Measurements from ENCODE around the gene FAIM. TPM values are rescaled to one million over a fixed set of nuclear protein-coding genes. Genes with fewer than 3 reads are reported as not detected.
"Not testable (repeated sequence)": the region's sequence is repeated elsewhere in the genome, so short reads cannot be mapped to it uniquely, and the experiment has no call there.

FAIM gene
- total RNA-seq, 1 experiment from 2014 or later: 8.7 TPM

DNA sequence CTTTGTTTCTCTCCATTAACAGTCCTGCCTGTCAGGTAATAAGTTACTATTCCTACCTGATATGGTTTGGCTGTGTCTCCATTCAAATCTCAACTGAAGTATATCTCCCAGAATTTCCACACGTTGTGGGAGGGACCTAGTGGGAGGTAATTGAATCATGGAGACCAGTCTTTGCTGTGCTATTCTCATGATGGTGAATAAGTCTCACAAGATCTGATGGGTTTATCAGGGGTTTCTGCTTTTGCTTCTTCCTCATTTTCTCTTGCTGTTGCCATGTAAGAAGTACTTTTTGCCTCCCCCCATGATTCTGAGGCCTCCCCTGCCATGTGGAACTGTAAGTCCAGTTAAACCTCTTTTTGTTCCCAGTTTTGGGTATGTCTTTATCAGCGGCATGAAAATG is 6.9 kb upstream of the FAIM start:
- DNase-seq (ENCODE audit: low read depth): not testable (repeated sequence)

DNA sequence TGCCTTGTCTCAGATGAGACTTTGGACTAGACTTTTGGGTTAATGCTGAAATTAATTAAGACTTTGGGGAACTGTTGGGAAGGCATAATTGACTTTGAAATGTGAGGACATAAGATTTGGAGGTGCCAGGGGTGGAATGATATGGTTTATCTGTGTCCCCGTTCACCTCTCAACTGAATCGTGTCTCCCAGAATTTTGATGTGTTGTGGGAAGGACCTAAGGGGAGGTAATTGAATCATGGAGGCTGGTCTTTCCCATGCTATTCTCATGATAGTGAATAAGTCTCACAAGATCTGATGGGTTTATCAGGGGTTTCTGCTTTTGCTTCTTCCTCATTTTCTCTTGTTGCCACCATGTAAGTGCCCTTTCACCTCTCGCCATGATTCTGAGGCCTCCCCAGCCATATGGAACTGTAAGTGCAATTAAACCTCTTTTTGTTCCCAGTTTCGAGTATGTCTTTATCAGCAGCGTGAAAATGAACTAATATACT is 4.4 kb upstream of the FAIM start:
- DNase-seq (ENCODE audit: low read depth): not testable (repeated sequence)

DNA sequence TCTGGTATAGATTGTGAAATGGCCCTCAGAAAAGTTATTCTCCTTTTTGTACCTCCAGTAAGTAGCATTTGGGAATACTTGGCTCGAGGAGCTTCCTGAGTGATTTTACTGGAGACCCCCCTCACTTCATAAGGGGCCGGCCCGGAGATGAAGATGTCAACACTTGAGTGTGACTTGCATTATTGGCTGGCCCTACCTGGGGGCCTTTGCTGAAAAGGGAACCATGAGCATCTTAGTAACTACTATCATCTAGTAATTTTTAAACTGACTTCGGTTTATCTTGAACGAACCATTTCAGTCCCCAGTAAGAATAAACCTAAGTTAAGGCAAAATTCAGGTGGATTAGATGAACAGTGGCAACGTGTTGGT is 1.3 kb downstream of the FAIM start:
- DNase-seq (ENCODE audit: low read depth): no peak

DNA sequence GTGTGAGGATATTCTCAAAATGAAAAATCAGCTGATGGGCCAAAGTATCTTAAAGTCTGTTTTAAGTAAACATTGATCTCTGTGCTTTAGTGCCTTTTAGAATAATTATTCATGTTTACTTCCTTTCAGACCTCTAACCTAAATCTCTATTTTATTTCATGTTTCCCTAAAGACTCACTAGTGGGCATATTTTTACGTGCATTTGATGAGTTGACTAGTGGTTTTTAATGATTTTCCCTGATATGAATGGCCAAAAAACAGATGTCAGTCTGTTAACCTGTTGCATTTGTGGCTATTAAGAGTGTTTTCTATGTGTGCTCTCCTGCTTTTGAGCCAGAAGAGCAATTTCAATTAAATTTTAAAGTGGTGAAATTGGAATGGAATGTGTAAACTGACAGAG is 6.9 kb downstream of the FAIM start:
- no peak for DNase-seq (ENCODE audit: low read depth)

DNA sequence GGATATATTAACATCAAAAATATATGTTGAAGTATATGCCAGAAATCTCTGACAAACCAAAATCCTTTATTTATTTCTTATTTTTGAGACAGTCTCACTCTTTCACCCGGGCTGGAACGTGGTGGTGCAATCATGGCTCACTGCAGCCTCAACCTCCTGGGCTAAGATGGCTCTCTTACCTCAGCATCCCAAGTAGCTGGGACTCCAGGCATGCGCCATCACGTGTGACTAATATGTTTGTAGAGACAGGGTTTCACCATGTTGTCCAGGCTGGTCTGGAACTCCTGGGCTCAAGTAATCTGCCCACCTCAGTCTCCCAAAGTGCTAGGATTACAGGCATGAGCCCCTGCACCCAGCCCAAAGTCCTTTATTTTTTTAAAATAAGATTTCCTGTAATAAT is 11.9 kb downstream of the FAIM start:
- DNase-seq (ENCODE audit: low read depth): no peak

DNA sequence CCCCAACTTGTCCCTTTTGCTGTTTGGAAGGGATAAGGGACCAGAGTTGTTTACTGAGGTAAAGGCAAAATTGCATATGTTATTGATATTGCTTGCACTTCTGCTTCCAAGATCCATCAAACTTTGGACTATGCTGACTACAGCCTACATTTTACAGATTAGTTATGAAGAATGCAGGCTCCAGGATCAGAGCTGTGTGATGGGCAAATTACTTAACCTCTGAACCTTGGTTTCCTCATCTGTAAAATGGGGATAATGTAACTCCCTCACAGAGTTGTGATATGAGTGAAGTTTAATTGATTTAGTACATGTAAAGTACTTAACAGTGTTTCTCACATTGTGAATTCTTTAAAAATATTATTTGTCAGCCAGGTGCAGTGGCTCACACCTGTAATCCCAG is 15.9 kb downstream of the FAIM start:
- no peak for DNase-seq (ENCODE audit: low read depth)

GRCh38 chr3:138625707-138626365 is 17.3 kb downstream of the FAIM start:
- peak; percentile 64 for DNase-seq (ENCODE audit: low read depth)

GRCh38 chr3:138629526-138629925 is 21.0 kb downstream of the FAIM start:
- no peak for DNase-seq (ENCODE audit: low read depth)

DNA sequence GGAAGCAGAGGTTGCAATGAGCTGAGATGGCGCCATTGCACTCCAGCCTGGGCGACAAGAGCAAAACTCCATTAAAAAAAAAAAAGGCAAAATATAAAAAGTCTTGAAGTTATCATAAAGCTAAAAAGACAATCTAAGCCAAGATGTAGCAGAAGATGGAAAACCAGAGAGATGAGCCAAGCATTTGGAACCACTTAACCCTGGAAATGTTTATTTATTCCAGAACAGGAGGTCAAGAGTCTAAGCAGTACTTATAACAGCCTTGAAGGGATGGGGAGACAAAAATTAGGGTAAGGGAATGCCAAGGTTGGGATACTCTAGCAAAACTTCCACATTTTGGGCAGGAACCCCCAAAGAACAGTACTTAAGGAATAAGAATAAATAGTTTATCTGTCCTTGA is 30.1 kb downstream of the FAIM start:
- DNase-seq (ENCODE audit: low read depth): no peak

DNA sequence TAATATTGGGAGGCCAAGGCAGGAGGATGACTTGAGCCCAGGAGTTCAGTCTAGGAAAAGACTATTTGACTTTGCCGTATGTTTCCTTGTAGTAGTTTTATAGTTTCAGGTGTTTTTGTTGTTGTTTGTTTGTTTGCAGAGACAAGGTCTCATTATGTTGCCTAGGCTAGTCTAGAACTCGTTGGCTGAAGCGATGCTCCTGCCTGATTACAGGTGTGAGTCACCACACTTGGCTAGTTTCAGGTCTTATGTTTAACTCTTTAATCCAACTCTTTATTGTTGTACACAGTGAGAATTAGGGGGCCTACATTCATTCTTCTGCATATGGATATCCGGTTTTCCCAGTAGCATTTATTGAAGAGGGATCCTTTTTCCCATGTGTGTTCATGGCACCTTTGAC is 32.0 kb downstream of the FAIM start:
- DNase-seq (ENCODE audit: low read depth): no peak

DNA sequence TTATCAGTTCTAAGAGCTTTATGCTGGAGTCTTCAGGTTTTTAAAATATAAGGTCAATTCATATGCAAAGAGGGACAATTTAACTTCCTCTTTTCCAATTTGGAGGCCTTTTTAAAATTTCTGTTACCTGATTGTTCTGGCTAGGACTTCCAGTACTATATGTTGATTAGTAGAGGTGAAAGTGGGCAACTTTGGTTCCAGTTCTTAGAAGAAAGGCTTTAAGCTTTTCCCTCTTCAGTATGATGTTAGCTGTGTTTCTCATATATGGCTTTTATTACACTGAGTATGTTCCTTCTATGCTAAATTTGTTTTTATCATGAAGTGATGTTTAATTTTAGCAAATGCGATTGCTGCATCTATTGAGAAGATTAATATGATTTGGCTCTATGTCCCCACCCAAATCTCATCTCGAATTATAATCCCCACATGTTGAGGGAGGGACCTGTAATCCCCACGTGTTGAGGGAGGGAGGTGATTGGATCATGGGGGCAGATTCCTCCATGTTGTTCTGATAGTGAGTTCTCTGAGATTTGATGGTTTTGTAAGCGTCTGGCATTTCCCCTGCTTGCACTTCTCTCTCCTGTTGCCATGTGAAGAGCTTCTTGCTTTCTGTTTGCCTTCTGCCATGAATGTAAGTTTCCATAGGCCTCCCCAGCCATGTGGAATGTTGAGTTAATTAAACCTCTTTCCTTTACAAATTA is 33.8 kb downstream of the FAIM start:
- DNase-seq (ENCODE audit: low read depth): no peak

GRCh38 chr3:138642927-138643253 is 34.3 kb downstream of the FAIM start:
- DNase-seq (ENCODE audit: low read depth): no peak

GRCh38 chr3:138646008-138646407 is 37.4 kb downstream of the FAIM start:
- no peak for DNase-seq (ENCODE audit: low read depth)

GRCh38 chr3:138646513-138646912 is 37.9 kb downstream of the FAIM start:
- DNase-seq (ENCODE audit: low read depth): no peak

DNA sequence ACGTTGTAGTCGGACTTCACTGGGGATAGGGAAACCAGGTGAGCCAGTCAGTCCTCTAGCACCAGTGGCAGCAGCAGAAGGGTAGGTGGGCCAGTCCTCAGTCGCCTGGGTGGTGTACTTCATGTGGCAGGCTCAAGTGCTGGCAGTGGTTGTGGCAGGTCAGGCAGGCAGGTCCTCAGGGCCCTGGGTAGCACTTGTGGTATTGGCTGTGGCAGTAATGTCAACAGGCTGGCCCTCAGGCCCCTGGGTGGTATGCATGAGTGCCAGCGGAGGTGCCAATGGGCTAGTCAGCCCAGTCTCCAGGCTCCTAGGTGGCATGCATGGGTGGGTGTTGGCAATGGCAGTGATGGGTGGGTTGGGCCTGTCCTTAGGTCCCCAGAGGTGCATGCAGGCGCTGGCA is 40.6 kb downstream of the FAIM start:
- no peak for DNase-seq (ENCODE audit: low read depth)

DNA sequence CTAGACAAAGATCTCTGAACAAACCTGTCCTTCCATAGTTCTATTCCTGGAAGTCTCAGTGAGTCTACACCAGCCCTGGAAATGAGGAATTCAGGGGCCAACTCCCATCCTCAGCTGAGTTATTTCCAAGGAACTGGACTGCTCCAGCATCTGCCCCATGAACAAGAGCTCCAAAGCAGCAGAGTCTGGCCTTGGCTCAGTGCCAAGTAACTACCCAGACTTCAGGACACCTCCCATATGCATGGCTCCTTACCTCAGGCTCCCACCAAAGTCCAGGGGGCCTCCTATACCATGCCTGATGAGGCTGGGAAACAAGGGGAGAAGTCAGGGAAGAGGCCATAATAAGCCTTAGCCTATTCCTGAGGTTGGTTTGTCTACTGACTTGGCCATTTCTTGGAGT is 45.0 kb downstream of the FAIM start:
- DNase-seq (ENCODE audit: low read depth): no peak

DNA sequence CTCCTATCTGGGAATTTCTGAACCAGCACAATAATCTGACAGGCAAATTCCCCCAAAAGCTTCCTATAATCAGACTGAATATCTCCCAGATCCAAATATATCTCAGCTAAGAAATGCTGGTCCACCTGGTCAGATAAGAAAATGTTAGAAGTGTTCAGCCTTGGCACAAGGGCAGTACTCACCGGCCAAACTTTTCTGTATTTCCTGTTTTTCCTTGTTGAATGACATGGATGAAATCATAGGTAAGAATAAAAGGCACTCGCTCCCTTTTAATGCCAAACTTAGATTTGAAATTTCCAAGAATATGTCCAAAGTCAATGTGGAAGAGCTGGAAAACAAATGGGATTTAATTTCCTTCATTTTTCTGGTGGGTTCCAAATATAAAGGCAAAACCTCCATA is 48.9 kb downstream of the FAIM start:
- DNase-seq (ENCODE audit: low read depth): no peak

- no peak for DNase-seq (ENCODE audit: low read depth)
Measured at GRCh38 chr3:138668107-138668506, 59.5 kb downstream of the FAIM start.

DNA sequence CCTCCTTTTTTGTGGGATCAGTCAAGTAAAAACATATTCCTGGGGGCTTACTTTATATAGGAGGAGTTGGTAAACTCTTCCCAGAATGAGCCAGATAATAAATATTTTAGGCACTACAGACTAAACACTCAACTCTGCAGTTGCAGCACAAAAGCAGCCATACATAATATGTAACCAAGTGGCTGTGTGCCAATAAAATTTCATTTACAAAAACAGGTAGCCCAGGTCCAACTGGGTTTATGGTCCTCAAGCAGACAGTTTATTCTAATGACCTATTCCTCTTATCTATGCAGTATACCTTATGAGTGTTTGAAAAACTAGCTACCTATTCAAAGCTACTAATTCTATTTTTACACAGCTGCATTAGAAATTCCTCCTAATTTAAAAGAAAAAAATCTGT is 61.8 kb downstream of the FAIM start:
- DNase-seq (ENCODE audit: low read depth): no peak

DNA sequence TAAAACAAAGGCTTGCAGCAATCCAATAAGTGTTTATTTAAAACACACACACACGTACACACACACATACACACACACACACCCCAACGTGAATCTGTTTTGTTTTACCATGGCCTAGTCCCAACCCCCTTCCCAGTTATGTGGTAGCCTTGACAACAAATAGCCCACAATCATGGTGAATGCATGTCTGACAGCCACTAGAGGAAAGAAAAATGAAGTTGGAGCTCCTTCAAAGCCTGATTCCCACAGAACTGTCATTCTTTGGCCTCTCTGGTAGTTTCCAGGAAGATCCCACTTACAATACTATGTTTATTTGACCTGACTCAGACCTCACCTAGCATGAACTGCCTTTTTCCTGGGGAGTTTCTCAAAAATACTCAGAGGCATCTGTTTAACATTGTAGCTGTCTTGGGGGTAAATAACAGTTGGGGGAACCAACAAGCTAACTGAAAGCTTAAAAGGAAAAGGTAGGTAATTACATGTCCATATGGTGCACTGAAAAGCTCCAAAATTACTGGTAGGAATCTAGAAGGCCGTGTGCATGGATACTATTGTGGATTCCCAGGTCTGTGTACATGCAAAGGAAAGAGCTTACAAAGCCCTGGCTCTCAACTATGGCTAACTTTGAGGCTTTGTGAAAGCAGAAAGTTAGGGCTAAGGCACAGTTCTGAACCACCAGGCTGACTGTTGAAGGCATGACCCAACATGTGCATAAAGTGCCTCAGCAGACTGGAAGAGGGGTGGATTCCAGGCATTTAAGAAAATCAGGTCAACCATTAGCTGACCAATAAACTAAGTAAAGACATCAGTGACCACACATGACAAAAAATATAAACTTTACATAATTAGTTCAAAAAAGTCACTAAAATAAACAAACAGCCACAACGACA is 65.3 kb downstream of the FAIM start:
- peak; percentile 8 for DNase-seq (ENCODE audit: low read depth)

DNA sequence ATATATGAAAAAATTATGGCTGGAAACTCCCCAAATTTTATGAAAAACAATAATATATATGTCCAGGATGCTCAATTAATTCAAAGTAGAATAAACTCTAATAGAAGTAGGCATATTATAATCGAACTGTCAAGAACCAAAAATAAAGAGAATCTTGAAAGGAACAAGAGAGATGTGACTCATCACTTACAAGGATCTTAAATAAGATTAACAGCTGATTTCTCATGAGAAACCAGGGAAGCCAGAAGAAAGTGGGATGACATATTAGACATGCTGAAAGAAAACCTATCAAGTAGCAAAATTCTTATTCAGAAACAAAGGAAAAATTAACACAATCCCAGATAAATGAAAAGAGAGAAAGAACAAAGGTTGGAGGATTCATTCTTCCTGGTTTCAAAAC is 66.8 kb downstream of the FAIM start:
- DNase-seq (ENCODE audit: low read depth): peak; percentile 45

DNA sequence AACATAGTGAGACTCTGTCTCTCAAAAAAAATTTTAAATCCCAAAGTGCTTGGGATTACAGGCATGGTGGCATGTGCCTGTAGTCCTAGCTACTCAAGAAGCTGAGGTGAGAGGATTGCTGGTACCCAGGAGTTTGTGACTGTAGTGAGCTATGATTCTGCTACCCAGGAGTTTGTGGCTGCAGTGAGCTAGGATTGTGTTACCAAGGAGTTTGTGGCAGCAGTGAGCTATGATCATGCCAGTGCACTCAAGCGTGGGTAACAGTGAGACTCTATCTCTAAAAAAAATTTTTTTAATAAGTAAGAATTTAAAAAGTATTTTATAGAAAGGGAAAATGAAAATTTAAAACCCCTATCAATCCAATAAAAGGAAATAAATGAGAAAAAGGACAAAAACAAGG is 69.5 kb downstream of the FAIM start:
- DNase-seq (ENCODE audit: low read depth): no peak
